Vagina (tissue), 2 donors: ENCODE results near the gene CDC42EP2.

Experiments used
- POLR2A ChIP-seq, 2 donors: fragments of 450-650 bp; IDR thresholded peaks; one replicate each; pipeline ENCODE4 v1.6.1; 2017; ENCODE audit warnings: antibody characterized with exemption in 2 of 2, mild to moderate bottlenecking in 2 of 2, moderate library complexity in 2 of 2
- TF ChIP-seq, protein P1 (sequence below), 3 experiments: fragments of 450-650 bp in 2 of 3; fragments of 200-600 bp in 1 of 3; sonication (generic) in 1 of 3; IDR thresholded peaks; one replicate each; pipeline ENCODE4 v1.5.1; 2017 to 2019; ENCODE audit warnings: antibody characterized with exemption in 3 of 3, mild to moderate bottlenecking in 2 of 3, moderate library complexity in 2 of 3

DNA sequence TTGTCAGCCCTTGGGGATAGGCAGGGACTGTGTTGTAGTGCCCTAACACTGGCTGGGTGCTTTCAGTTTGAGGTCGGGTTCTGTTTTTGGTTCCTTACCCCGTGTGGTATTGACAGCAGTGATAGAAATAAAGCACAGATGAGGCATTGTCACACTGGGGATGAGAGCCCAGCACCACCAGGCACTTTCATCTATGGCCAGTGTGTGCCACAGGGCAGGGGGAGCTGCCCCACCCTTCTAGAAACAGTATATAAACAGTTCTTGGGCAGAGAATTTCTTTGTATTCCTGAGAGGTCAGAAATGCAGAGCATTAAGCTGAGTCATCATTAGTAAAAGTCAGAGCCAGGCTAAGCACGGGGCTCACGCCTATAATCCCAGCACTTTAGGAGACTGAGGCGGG, 23.1 kb upstream of the CDC42EP2 start:
- TF ChIP-seq, protein P1, sequence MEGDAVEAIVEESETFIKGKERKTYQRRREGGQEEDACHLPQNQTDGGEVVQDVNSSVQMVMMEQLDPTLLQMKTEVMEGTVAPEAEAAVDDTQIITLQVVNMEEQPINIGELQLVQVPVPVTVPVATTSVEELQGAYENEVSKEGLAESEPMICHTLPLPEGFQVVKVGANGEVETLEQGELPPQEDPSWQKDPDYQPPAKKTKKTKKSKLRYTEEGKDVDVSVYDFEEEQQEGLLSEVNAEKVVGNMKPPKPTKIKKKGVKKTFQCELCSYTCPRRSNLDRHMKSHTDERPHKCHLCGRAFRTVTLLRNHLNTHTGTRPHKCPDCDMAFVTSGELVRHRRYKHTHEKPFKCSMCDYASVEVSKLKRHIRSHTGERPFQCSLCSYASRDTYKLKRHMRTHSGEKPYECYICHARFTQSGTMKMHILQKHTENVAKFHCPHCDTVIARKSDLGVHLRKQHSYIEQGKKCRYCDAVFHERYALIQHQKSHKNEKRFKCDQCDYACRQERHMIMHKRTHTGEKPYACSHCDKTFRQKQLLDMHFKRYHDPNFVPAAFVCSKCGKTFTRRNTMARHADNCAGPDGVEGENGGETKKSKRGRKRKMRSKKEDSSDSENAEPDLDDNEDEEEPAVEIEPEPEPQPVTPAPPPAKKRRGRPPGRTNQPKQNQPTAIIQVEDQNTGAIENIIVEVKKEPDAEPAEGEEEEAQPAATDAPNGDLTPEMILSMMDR (IDR thresholded peaks at IDR 0.05): no peak
- no peak for TF ChIP-seq POLR2A (IDR thresholded peaks at IDR 0.05)
